ENCODE data around the gene NSG2. TPM values are rescaled to one million over a fixed set of nuclear protein-coding genes. Genes with fewer than 3 reads are reported as not detected.
"Not testable (repeated sequence)": the region's sequence is repeated elsewhere in the genome, so short reads cannot be mapped to it uniquely, and the experiment has no call there.

NSG2 gene
- total RNA-seq, 1 donor from 2014 or later = not detected

GRCh38 chr5:174101195-174101730, 55.8 kb downstream of the NSG2 start:
- intact Hi-C loops (cut with micrococcal nuclease) = no loop called here

- intact Hi-C loops (cut with micrococcal nuclease) = not testable (repeated sequence)
Observed at GRCh38 chr5:174102574-174102973, 57.1 kb downstream of the NSG2 start.

GRCh38 chr5:174106997-174107655, 61.6 kb downstream of the NSG2 start:
- intact Hi-C loops (cut with micrococcal nuclease) = no loop called here

GRCh38 chr5:174108745-174109144, 63.2 kb downstream of the NSG2 start:
- intact Hi-C loops (cut with micrococcal nuclease) = no loop called here

- intact Hi-C loops (cut with micrococcal nuclease) = no loop called here
Observed at GRCh38 chr5:174109698-174110260, 64.3 kb downstream of the NSG2 start.

- intact Hi-C loops (cut with micrococcal nuclease) = no loop called here
Observed at GRCh38 chr5:174110310-174110709, 64.8 kb downstream of the NSG2 start.

- intact Hi-C loops (cut with micrococcal nuclease) = no loop called here
Observed at GRCh38 chr5:174111287-174111973, 65.9 kb downstream of the NSG2 start.

GRCh38 chr5:174115226-174115625, 69.7 kb downstream of the NSG2 start:
- intact Hi-C loops (cut with micrococcal nuclease) = no loop called here

- intact Hi-C loops (cut with micrococcal nuclease) = no loop called here
Observed at GRCh38 chr5:174118823-174119467, 73.4 kb downstream of the NSG2 start.

- intact Hi-C loops (cut with micrococcal nuclease) = no loop called here
Observed at GRCh38 chr5:174119468-174119881, 74.0 kb downstream of the NSG2 start.

GRCh38 chr5:174120401-174121005, 75.0 kb downstream of the NSG2 start:
- intact Hi-C loops (cut with micrococcal nuclease) = no loop called here

GRCh38 chr5:174134545-174134944, 89.0 kb downstream of the NSG2 start:
- intact Hi-C loops (cut with micrococcal nuclease) = no loop called here

- intact Hi-C loops (cut with micrococcal nuclease) = no loop called here
Observed at GRCh38 chr5:174139623-174140022, 94.1 kb downstream of the NSG2 start.

GRCh38 chr5:174140452-174141020, 95.0 kb downstream of the NSG2 start:
- intact Hi-C loops (cut with micrococcal nuclease) = no loop called here

- intact Hi-C loops (cut with micrococcal nuclease) = no loop called here
Observed at GRCh38 chr5:174141398-174141797, 95.9 kb downstream of the NSG2 start.

GRCh38 chr5:174145091-174145490, 99.6 kb downstream of the NSG2 start:
- intact Hi-C loops (cut with micrococcal nuclease) = no loop called here

- intact Hi-C loops (cut with micrococcal nuclease) = no loop called here
Observed at GRCh38 chr5:174145821-174146220, 100.3 kb downstream of the NSG2 start.

- intact Hi-C loops (cut with micrococcal nuclease) = no loop called here
Observed at GRCh38 chr5:174146556-174146955, 101.0 kb downstream of the NSG2 start.

GRCh38 chr5:174147012-174147411, 101.5 kb downstream of the NSG2 start:
- intact Hi-C loops (cut with micrococcal nuclease) = not testable (repeated sequence)

GRCh38 chr5:174147551-174147950, 102.0 kb downstream of the NSG2 start:
- intact Hi-C loops (cut with micrococcal nuclease) = no loop called here

GRCh38 chr5:174148721-174149120, 103.2 kb downstream of the NSG2 start:
- intact Hi-C loops (cut with micrococcal nuclease) = no loop called here
